Loucy (cell line): Measurements from ENCODE around the gene RGS6.
A peak's percentile ranks its signal among the peaks of the same experiment; 100 is the strongest.

ENCODE experiments used
- H2AFZ ChIP-seq: fragments of 200-600 bp; sonication (generic); 2 replicates; pipeline ENCODE4 v1.6.0; 2016; ENCODE audit warnings: antibody characterized with exemption, mild to moderate bottlenecking, low read length, moderate library complexity
- H3F3A ChIP-seq: fragments of 200-600 bp; 2 replicates; pipeline ENCODE4 v1.6.0; 2016; ENCODE audit warnings: antibody characterized with exemption, low read depth, mild to moderate bottlenecking
- H3K27me3 ChIP-seq: fragments of 200-600 bp; sonication (generic); 2 replicates; pipeline ENCODE4 v1.6.1; 2014; ENCODE audit warnings: low read length, mild to moderate bottlenecking; ENCODE audit not compliant: insufficient read depth, poor library complexity, severe bottlenecking
- H3K36me3 ChIP-seq: fragments of 200-600 bp; sonication (generic); 2 replicates; pipeline ENCODE4 v1.6.1; 2016; ENCODE audit warnings: low read length; ENCODE audit not compliant: insufficient read depth
- H3K4me1 ChIP-seq: fragments of 200-600 bp; sonication (generic); 2 replicates; pipeline ENCODE4 v1.5.1; 2014; ENCODE audit warnings: low read length, mild to moderate bottlenecking; ENCODE audit not compliant: insufficient read depth, poor library complexity, severe bottlenecking
- H3K4me2 ChIP-seq: fragments of 200-600 bp; sonication (generic); 2 replicates; pipeline ENCODE4 v1.6.0; 2014; ENCODE audit warnings: antibody characterized with exemption, low read length, low read depth, mild to moderate bottlenecking; ENCODE audit not compliant: poor library complexity, severe bottlenecking
- H3K4me3 ChIP-seq: fragments of 200-600 bp; sonication (generic); 2 replicates; pipeline ENCODE4 v1.5.1; 2014; ENCODE audit warnings: low read length, mild to moderate bottlenecking, mixed read lengths; ENCODE audit not compliant: poor library complexity, severe bottlenecking
- H3K79me2 ChIP-seq: fragments of 200-600 bp; sonication (generic); 2 replicates; pipeline ENCODE4 v1.6.1; 2014; ENCODE audit warnings: low read length; ENCODE audit not compliant: insufficient read depth
- H3K9ac ChIP-seq: fragments of 200-600 bp; sonication (generic); 2 replicates; pipeline ENCODE4 v1.6.0; 2014; ENCODE audit warnings: mild to moderate bottlenecking, low read depth, low read length, moderate library complexity; ENCODE audit not compliant: poor library complexity, severe bottlenecking
- H3K9me2 ChIP-seq: fragments of 200-600 bp; sonication (generic); replicated peaks from 2 replicates; pipeline ENCODE4 v1.6.1; 2016; ENCODE audit warnings: low read depth, low read length, mixed read lengths
- H3K9me3 ChIP-seq: fragments of 200-600 bp; sonication (generic); 2 replicates; pipeline ENCODE4 v1.6.1; 2014; ENCODE audit warnings: mild to moderate bottlenecking, antibody characterized with exemption, low read length, low read depth; ENCODE audit not compliant: insufficient read depth
- H4K20me1 ChIP-seq: fragments of 200-600 bp; sonication (generic); 2 replicates; pipeline ENCODE4 v1.6.0; 2014; ENCODE audit warnings: antibody characterized with exemption, low read length, mild to moderate bottlenecking; ENCODE audit not compliant: insufficient read depth, poor library complexity, severe bottlenecking
- EZH2phosphoT487 ChIP-seq: fragments of 200-600 bp; IDR thresholded peaks from 2 replicates; pipeline ENCODE4 v1.6.1; 2018; ENCODE audit warnings: antibody characterized with exemption, mild to moderate bottlenecking, moderate library complexity, borderline replicate concordance
- TF ChIP-seq, protein P1 (sequence below): fragments of 200-600 bp; sonication (generic); conservative IDR thresholded peaks from 2 replicates; pipeline ENCODE4 v1.5.1; 2014; ENCODE audit warnings: mild to moderate bottlenecking, antibody characterized with exemption, low read length

RGS6 gene

DNA sequence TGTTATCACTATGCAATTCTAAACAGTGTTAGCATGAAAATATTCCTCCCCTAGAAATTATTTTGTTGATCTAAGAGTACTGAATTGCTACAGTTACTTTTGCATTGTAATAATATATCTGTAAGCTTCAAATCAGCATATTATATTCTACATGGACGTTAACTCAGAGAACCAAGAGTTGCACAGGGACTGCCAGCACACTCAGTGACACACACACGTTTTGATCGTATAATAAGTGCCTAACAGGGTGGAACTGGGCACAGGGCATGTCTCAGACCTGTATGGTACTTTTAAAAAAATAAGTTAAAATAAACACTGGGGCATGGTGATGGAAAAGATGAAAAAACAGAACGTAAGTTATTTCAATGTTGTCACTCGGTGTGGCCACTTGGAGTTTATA is 451.6 kb downstream of the RGS6 start:
- no peak for TF ChIP-seq EZH2phosphoT487
- TF ChIP-seq, protein P1, sequence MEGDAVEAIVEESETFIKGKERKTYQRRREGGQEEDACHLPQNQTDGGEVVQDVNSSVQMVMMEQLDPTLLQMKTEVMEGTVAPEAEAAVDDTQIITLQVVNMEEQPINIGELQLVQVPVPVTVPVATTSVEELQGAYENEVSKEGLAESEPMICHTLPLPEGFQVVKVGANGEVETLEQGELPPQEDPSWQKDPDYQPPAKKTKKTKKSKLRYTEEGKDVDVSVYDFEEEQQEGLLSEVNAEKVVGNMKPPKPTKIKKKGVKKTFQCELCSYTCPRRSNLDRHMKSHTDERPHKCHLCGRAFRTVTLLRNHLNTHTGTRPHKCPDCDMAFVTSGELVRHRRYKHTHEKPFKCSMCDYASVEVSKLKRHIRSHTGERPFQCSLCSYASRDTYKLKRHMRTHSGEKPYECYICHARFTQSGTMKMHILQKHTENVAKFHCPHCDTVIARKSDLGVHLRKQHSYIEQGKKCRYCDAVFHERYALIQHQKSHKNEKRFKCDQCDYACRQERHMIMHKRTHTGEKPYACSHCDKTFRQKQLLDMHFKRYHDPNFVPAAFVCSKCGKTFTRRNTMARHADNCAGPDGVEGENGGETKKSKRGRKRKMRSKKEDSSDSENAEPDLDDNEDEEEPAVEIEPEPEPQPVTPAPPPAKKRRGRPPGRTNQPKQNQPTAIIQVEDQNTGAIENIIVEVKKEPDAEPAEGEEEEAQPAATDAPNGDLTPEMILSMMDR, result no peak
- Histone ChIP-seq H4K20me1 (no peaks in the 10 kb centered on the region), H3K9me2 (no peaks in the 10 kb centered on the region), H3K36me3 (no peaks in the 10 kb centered on the region), H3K4me2 (peak overlapping the region; percentile 51), H3K4me3 (no peak overlapping the region), H3K79me2 (no peaks in the 10 kb centered on the region), H3K9ac (peak overlapping the region; percentile 56), H3K4me1 (peaks cover 19% of the 10 kb centered on the region), H3K9me3 (0 out of 2 replicates have a peak, but pooled peaks cover 4% of the 10 kb centered on the region), H2AFZ (peak overlapping the region; percentile 72), H3F3A (no peaks in the 10 kb centered on the region), H3K27me3 (no peaks in the 10 kb centered on the region)

DNA sequence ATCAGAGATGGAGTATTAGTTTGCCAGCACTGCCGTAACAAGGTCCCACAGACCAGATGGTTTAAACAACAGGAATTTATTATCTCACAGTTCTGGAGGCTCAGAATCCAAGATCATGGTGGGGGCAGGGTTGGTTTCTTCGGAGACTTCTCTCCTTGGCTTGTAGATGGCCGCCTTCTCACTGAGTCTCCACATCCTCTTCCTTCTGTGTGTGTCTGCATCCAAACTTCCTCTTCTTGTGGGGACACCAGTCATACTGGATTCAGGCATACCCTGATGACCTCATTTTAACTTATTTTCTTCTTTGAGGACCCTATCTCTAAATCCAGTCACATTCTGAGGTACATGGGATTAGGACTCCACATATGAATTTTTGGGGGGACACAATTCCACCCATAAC is 455.5 kb downstream of the RGS6 start:
- TF ChIP-seq, protein P1, result no peak
- no peak for TF ChIP-seq EZH2phosphoT487
- Histone ChIP-seq H3K9ac (no peak overlapping the region), H3K9me3 (no peaks in the 10 kb centered on the region), H3K36me3 (peaks cover 6% of the 10 kb centered on the region; the same call in 1 of the 2 replicates), H2AFZ (no peak overlapping the region), H4K20me1 (no peaks in the 10 kb centered on the region), H3F3A (no peaks in the 10 kb centered on the region), H3K79me2 (no peaks in the 10 kb centered on the region), H3K9me2 (no peaks in the 10 kb centered on the region), H3K4me1 (peaks cover 9% of the 10 kb centered on the region), H3K4me3 (no peak overlapping the region), H3K4me2 (no peak overlapping the region), H3K27me3 (no peaks in the 10 kb centered on the region)

- no peak overlapping the region for H3K4me3 ChIP-seq
- peaks cover 7% of the 10 kb centered on the region; the same call in 1 of the 2 replicates for H3K9me3 ChIP-seq
- H3F3A ChIP-seq, result no peaks in the 10 kb centered on the region
- no peak overlapping the region for H2AFZ ChIP-seq
- peaks cover 19% of the 10 kb centered on the region; the same call in 1 of the 2 replicates for H3K36me3 ChIP-seq
- no peak for TF ChIP-seq EZH2phosphoT487
- TF ChIP-seq, protein P1, result no peak
- H3K79me2 ChIP-seq, result no peaks in the 10 kb centered on the region
- H3K9me2 ChIP-seq, result no peaks in the 10 kb centered on the region
- no peak overlapping the region for H3K4me2 ChIP-seq
- no peak overlapping the region for H3K9ac ChIP-seq
- H3K27me3 ChIP-seq, result no peaks in the 10 kb centered on the region
- H4K20me1 ChIP-seq, result no peaks in the 10 kb centered on the region
- peaks cover under 1% of the 10 kb centered on the region for H3K4me1 ChIP-seq
These were observed 457.0 kb downstream of the RGS6 start for GRCh38 chr14:72389200-72389599.
